Endothelial cell of umbilical vein (primary cell): ENCODE data around the gene BBC3. TPM values are rescaled to one million over a fixed set of nuclear protein-coding genes. Genes with fewer than 3 reads are reported as not detected.

Source experiments
- BruUV-seq: library from RNA; stranded (reverse); fragments of 400-500 nt; replicated peaks from 2 replicates; lab custom pipeline; 2021; lab: Mats Ljungman, UMichigan
- CTCF ChIA-PET: fragments of 300-600, 350-600 bp; sonication (Branson Sonifier 250); formaldehyde crosslinking; loops from one replicate; lab custom pipeline; 2021; ENCODE audit warnings: antibody characterized with exemption, inconsistent platforms; lab: Charles Lee
- POLR2A ChIA-PET: fragments of 300-600, 350-600 bp; sonication (Branson Sonifier 250); formaldehyde crosslinking; loops from one replicate; lab custom pipeline; 2021; ENCODE audit warnings: antibody characterized with exemption, inconsistent platforms; lab: Charles Lee
- DNase-seq: peaks from one replicate; pipeline ENCODE4 v3.0.0-alpha.2; 2011; ENCODE audit warnings: low read depth, low spot score
- FAIRE-seq: peaks from 2 replicates; lab custom pipeline; 2011; peaks lifted over from hg19 to GRCh38; lab: Jason Lieb, UNC
- H2AFZ ChIP-seq: 2 replicates; pipeline ENCODE4 v1.6.0; 2012; ENCODE audit warnings: low read depth, low read length, control low read depth, inconsistent platforms
- H3K27ac ChIP-seq: 2 replicates; pipeline ENCODE4 v1.5.1; 2011; ENCODE audit warnings: low read depth, mild to moderate bottlenecking, control low read depth, low read length, moderate library complexity; ENCODE audit not compliant: insufficient read depth
- H3K27me3 ChIP-seq, 2 experiments: 2 replicates each; pipeline versions ENCODE4 v1.6.0 to v1.6.1; 2011; ENCODE audit warnings: low read length in 2 of 2, mixed read lengths in 1 of 2; ENCODE audit not compliant: control insufficient read depth in 2 of 2, insufficient read depth in 2 of 2
- H3K36me3 ChIP-seq, 2 experiments: 2 replicates in 1 of 2; 3 replicates in 1 of 2; pipeline ENCODE4 v1.5.1; 2011; ENCODE audit warnings: low read length in 2 of 2, mild to moderate bottlenecking in 1 of 2, moderate library complexity in 1 of 2; ENCODE audit not compliant: control insufficient read depth in 2 of 2, insufficient read depth in 2 of 2; ENCODE audit errors: extremely low read depth in 1 of 2
- H3K4me1 ChIP-seq: 3 replicates; pipeline ENCODE4 v1.5.1; 2011; ENCODE audit warnings: mild to moderate bottlenecking, low read length; ENCODE audit not compliant: control insufficient read depth, insufficient read depth; ENCODE audit errors: extremely low read depth
- H3K4me2 ChIP-seq: 2 replicates; pipeline ENCODE4 v1.6.1; 2011; ENCODE audit warnings: low read length, control low read depth, mixed read lengths; ENCODE audit not compliant: insufficient read depth
- H3K4me3 ChIP-seq, 3 experiments: fragments of 200-600 bp in 1 of 3; sonication (generic), shearing (Covaris generic) in 1 of 3; replicated peaks in 1 of 3; 2 replicates each; pipeline ENCODE4 v1.5.1; 2011 to 2016; ENCODE audit warnings: control low read depth in 3 of 3, low read length in 3 of 3, mild to moderate bottlenecking in 2 of 3, inconsistent platforms in 1 of 3, low read depth in 1 of 3, moderate library complexity in 1 of 3; ENCODE audit not compliant: insufficient read depth in 1 of 3
- H3K79me2 ChIP-seq: 2 replicates; pipeline ENCODE4 v1.6.0; 2012; ENCODE audit warnings: low read length, inconsistent platforms; ENCODE audit not compliant: control insufficient read depth, insufficient read depth
- H3K9ac ChIP-seq: replicated peaks from 2 replicates; pipeline ENCODE3; 2011; ENCODE audit warnings: low read length, control low read depth; ENCODE audit not compliant: insufficient read depth; ENCODE audit errors: extremely low read depth
- H3K9me1 ChIP-seq: replicated peaks from 3 replicates; pipeline ENCODE4 v1.6.0; 2011; ENCODE audit warnings: mild to moderate bottlenecking, low read length; ENCODE audit not compliant: control insufficient read depth, insufficient read depth; ENCODE audit errors: extremely low read depth
- H3K9me3 ChIP-seq: replicated peaks from 2 replicates; pipeline ENCODE4 v1.5.1; 2012; ENCODE audit warnings: low read length, inconsistent platforms; ENCODE audit not compliant: control insufficient read depth, insufficient read depth
- H4K20me1 ChIP-seq: replicated peaks from 2 replicates; pipeline ENCODE3; 2011; ENCODE audit warnings: mild to moderate bottlenecking, low read length; ENCODE audit not compliant: control insufficient read depth, insufficient read depth; ENCODE audit errors: extremely low read depth
- CTCF ChIP-seq, 2 donors: IDR thresholded peaks; 1 replicate in 1 of 2; 2 replicates in 1 of 2; pipeline ENCODE4 v1.5.1; 2011; ENCODE audit warnings: low read length in 2 of 2, mild to moderate bottlenecking in 2 of 2, moderate library complexity in 2 of 2, control low read depth in 1 of 2, inconsistent platforms in 1 of 2, low read depth in 1 of 2; ENCODE audit not compliant: insufficient read depth in 1 of 2; ENCODE audit errors: extremely low read depth in 1 of 2
- EZH2 ChIP-seq: IDR thresholded peaks from 2 replicates; pipeline ENCODE4 v1.6.1; 2012; ENCODE audit warnings: borderline replicate concordance, low read depth, mild to moderate bottlenecking, moderate library complexity, low read length, inconsistent platforms; ENCODE audit not compliant: severe bottlenecking
- FOS ChIP-seq: IDR thresholded peaks from 2 replicates; pipeline ENCODE4 v1.6.1; 2011; ENCODE audit warnings: mild to moderate bottlenecking, low read length, moderate library complexity, borderline replicate concordance; ENCODE audit not compliant: insufficient read depth
- GATA2 ChIP-seq: IDR thresholded peaks from 2 replicates; pipeline ENCODE4 v1.7.0; 2011; ENCODE audit warnings: low read depth, mild to moderate bottlenecking, moderate library complexity, mixed read lengths, low read length; ENCODE audit not compliant: insufficient read length, insufficient read depth
- JUN ChIP-seq: IDR thresholded peaks from 2 replicates; pipeline ENCODE4 v1.6.1; 2011; ENCODE audit warnings: borderline replicate concordance, low read depth; ENCODE audit not compliant: insufficient read length, insufficient read depth
- MAX ChIP-seq: IDR thresholded peaks from 2 replicates; pipeline ENCODE4 v1.6.1; 2011; ENCODE audit not compliant: insufficient read depth, insufficient read length
- MYC ChIP-seq: IDR thresholded peaks from one replicate; pipeline ENCODE4 v1.6.1; 2011; ENCODE audit warnings: mild to moderate bottlenecking, low read depth, low read length
- POLR2A ChIP-seq: IDR thresholded peaks from 2 replicates; pipeline ENCODE4 v1.6.1; 2012; ENCODE audit warnings: low read depth, mild to moderate bottlenecking, control low read depth, low read length
- POLR2AphosphoS5 ChIP-seq: IDR thresholded peaks from 2 replicates; pipeline ENCODE4 v1.6.1; 2012; ENCODE audit warnings: low read depth, mild to moderate bottlenecking, control low read depth, low read length, moderate library complexity; ENCODE audit not compliant: insufficient read depth
- dilution Hi-C: fragments of 300-500 bp; cut with MboI; formaldehyde crosslinking; loops from one replicate; pipeline ENCODE4 v1.15.0; 2019; ENCODE audit warnings: low sequenced_read_pairs; ENCODE audit not compliant: extremely low pct_ligation_motif_present
- intact Hi-C: fragments of 100-400 bp; cut with micrococcal nuclease; formaldehyde crosslinking; loops from one replicate; pipeline ENCODE4 v1.10.0; 2022
- polyA plus RNA-seq, 4 experiments: library from polyadenylated mRNA; depleted of rRNA in 3 of 4; stranded (reverse) in 3 of 4; unstranded in 1 of 4; fragments of >200 nt; gene quantifications; 2 replicates each; pipeline versions ENCODE4 v1.2.1 to v1.2.3, GENCODE V29; 2011 to 2012; ENCODE audit warnings: missing spikeins in 1 of 4
- total RNA-seq: library from RNA; stranded (reverse); gene quantifications from 2 replicates; pipeline ENCODE4 v1.2.3, GENCODE V29; 2021

The BBC3 gene
- total and polyA plus RNA-seq, 2 donors (not counting 3 experiments of a cell fraction or from before 2014, with no cell fraction given), result 11.3 to 35.7 TPM

DNA sequence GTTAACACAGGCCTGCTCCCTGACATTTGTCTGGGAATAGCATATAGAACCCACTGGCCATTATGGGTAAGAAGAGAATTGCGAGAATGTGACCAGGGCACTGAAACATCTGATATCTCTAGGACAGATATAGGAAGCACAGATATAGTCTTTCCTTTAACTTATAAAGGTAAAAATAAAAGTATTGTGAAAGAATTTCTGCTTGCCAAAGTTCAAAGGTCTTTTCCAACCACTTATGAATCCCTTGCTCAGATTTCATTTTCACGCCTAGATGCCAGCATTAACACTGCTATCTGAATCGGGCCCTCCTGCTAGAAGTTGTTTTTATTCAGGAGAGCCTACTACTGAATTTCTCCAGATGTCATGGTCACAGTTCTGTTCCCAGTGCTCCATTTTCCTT is 27.7 kb downstream of the BBC3 start:
- H3K27me3 ChIP-seq, result no peaks in the 10 kb centered on the region
- dilution Hi-C loops (no loop called here), intact Hi-C loops (no loop called here)
- no peak for DNase-seq
- POLR2A ChIA-PET, result interaction anchor here (0.5 kb wide), 1 partner anchor 11 kb away, joined by 3 read pairs; no protein-coding TSS in a partner anchor
- no peak overlapping the region for H3K4me2 ChIP-seq
- no peak overlapping the region for H3K27ac ChIP-seq
- H4K20me1 ChIP-seq, result no peaks in the 10 kb centered on the region
- TF ChIP-seq POLR2A, result no peak
- no peak for TF ChIP-seq CTCF (IDR thresholded peaks at IDR 0.05; ENCODE audit: extremely low read depth in 1 of 2, insufficient read depth in 1 of 2, low read depth in 1 of 2, low read length in 2 of 2)
- no peak for TF ChIP-seq GATA2
- TF ChIP-seq JUN, result no peak
- no peak for TF ChIP-seq POLR2AphosphoS5
- no peak for TF ChIP-seq EZH2
- TF ChIP-seq MAX, result no peak
- no peak for TF ChIP-seq MYC
- no peak for TF ChIP-seq FOS
- no peak overlapping the region for H3K4me3 ChIP-seq
- FAIRE-seq, result no peak
- no TSS peak for BruUV-seq
- H3K4me1 ChIP-seq, result peaks cover 4% of the 10 kb centered on the region
- H3K9me1 ChIP-seq, result no peaks in the 10 kb centered on the region
- H3K9ac ChIP-seq, result no peak overlapping the region
- peaks cover 12 to 17% of the 10 kb centered on the region in 2 experiments for H3K36me3 ChIP-seq
- H2AFZ ChIP-seq, result no peak overlapping the region
- CTCF ChIA-PET, result interaction anchor here (0.6 to 1.8 kb wide), 3 partner anchors 41 to 436 kb away, joined by 3 read pairs; no protein-coding TSS in a partner anchor
- no peaks in the 10 kb centered on the region for H3K79me2 ChIP-seq
- H3K9me3 ChIP-seq, result no peaks in the 10 kb centered on the region
